GM12878 (cell line): ENCODE results near the gene FAM53B. TPM values are rescaled to one million over a fixed set of nuclear protein-coding genes. Genes with fewer than 3 reads are reported as not detected.

Experiments used
- ATAC-seq: fragments of 200-7000 bp; cut with Tn5 transposase; 3 replicates; pipeline ENCODE4 v1.9.1; 2020; ENCODE audit warnings: mild to moderate bottlenecking, moderate library complexity
- BruUV-seq: library from RNA; stranded (reverse); fragments of 400-500 nt; replicated peaks from 2 replicates; lab custom pipeline; 2021; lab: Mats Ljungman, UMichigan
- CTCF ChIA-PET: fragments of 300-600 bp; sonication (Branson Sonifier 250); formaldehyde crosslinking; extraction: SDS; loops from one replicate; lab custom pipeline; 2021; ENCODE audit warnings: inconsistent platforms; lab: Yijun Ruan, JAX
- POLR2A ChIA-PET: fragments of 350-600 bp; formaldehyde crosslinking; extraction: SDS; loops from one replicate; lab custom pipeline; 2021; ENCODE audit warnings: inconsistent platforms; lab: Charles Lee
- RAD21 ChIA-PET: fragments of 300-600 bp; sonication (Branson Sonifier 250); formaldehyde crosslinking; loops from one replicate; lab custom pipeline; 2023; ENCODE audit warnings: antibody characterized with exemption; ENCODE audit not compliant: unreplicated experiment; lab: Charles Lee
- SMC1A ChIA-PET: fragments of 300-600 bp; sonication (Branson Sonifier 250); formaldehyde crosslinking; loops from one replicate; lab custom pipeline; 2023; ENCODE audit not compliant: unreplicated experiment, uncharacterized antibody; lab: Charles Lee
- DNase-seq: peaks from one replicate; pipeline ENCODE4 v3.0.0-alpha.2; 2011; ENCODE audit warnings: low read depth, low spot score
- FAIRE-seq: peaks from 3 replicates; lab custom pipeline; 2011; peaks lifted over from hg19 to GRCh38; lab: Jason Lieb, UNC
- H2AFZ ChIP-seq: 2 replicates; pipeline ENCODE4 v1.6.0; 2011; ENCODE audit warnings: low read depth, low read length, control low read depth; ENCODE audit not compliant: control insufficient read depth
- H3K27ac ChIP-seq: 2 replicates; pipeline ENCODE4 v1.5.1; 2011; ENCODE audit warnings: control low read depth; ENCODE audit not compliant: control insufficient read depth, insufficient read depth
- H3K27me3 ChIP-seq, 2 experiments: replicated peaks in 1 of 2; 2 replicates each; pipeline versions ENCODE4 v1.6.0 to v1.6.1; 2011; ENCODE audit warnings: low read length in 1 of 2; ENCODE audit not compliant: control insufficient read depth in 2 of 2, insufficient read depth in 2 of 2
- H3K36me3 ChIP-seq, 2 experiments: 2 replicates each; pipeline ENCODE4 v1.5.1; 2011; ENCODE audit warnings: low read length in 1 of 2; ENCODE audit not compliant: control insufficient read depth in 2 of 2, insufficient read depth in 2 of 2
- H3K4me1 ChIP-seq: 2 replicates; pipeline ENCODE4 v1.6.1; 2011; ENCODE audit warnings: mild to moderate bottlenecking, low read length, moderate library complexity, mixed read lengths; ENCODE audit not compliant: control insufficient read depth, insufficient read depth
- H3K4me2 ChIP-seq: 2 replicates; pipeline ENCODE4 v1.6.0; 2011; ENCODE audit warnings: control low read depth; ENCODE audit not compliant: control insufficient read depth, insufficient read depth
- H3K4me3 ChIP-seq: fragments of 200-600 bp; sonication (generic); 2 replicates; pipeline ENCODE4 v1.5.1; 2016
- H3K79me2 ChIP-seq: 2 replicates; pipeline ENCODE4 v1.6.0; 2011; ENCODE audit warnings: low read length; ENCODE audit not compliant: control insufficient read depth, insufficient read depth
- H3K9ac ChIP-seq: 2 replicates; pipeline ENCODE4 v1.8.0; 2011; ENCODE audit warnings: low read length, control low read depth, mixed read lengths; ENCODE audit not compliant: control insufficient read depth, insufficient read depth
- H3K9me3 ChIP-seq: replicated peaks from 3 replicates; pipeline ENCODE4 v1.5.1; 2011; ENCODE audit warnings: mild to moderate bottlenecking, low read length; ENCODE audit not compliant: control insufficient read depth, insufficient read depth
- H4K20me1 ChIP-seq: 2 replicates; pipeline ENCODE4 v1.6.0; 2011; ENCODE audit not compliant: control insufficient read depth, insufficient read depth
- TBL1XR1 ChIP-seq: IDR thresholded peaks from 2 replicates; pipeline ENCODE4 v1.6.1; 2012; ENCODE audit warnings: low read depth, low read length, improper control_type of control experiment
- WGBS: methylation state at CpG from one replicate; pipeline ENCODE4 v1.1.6; 2016; ENCODE audit warnings: low lambda C conversion rate; ENCODE audit not compliant: insufficient replicate concordance, insufficient coverage; ENCODE audit errors: missing lambda C conversion rate; 5-methylcytosine and 5-hydroxymethylcytosine counted together
- in situ Hi-C: fragments of 300-500 bp; cut with MboI; formaldehyde crosslinking; loops from 9 replicates; pipeline ENCODE4 v1.14.3; 2018; ENCODE audit warnings: mixed read lengths
- intact Hi-C: fragments of 100-400 bp; cut with micrococcal nuclease; formaldehyde crosslinking; loops from one replicate; pipeline ENCODE4 v1.14.2; 2022; ENCODE audit not compliant: unreplicated experiment
- polyA plus RNA-seq, 11 experiments: library from polyadenylated mRNA; depleted of rRNA in 4 of 11; unstranded in 6 of 11; stranded (reverse) in 5 of 11; fragments of >200 nt; fragmentation: Nextera tagmentation in 4 of 11; fragmentation: Illumina TruSeq in 1 of 11; extraction: Ambion mirVana in 4 of 11; extraction: Trizol in 1 of 11; gene quantifications; 1 replicate in 1 of 11; 2 replicates in 10 of 11; pipeline versions ENCODE4 v1.2.1 to v1.2.3, GENCODE V29; 2011 to 2016; ENCODE audit warnings: inconsistent platforms in 2 of 11, missing spikeins in 2 of 11, low read depth in 1 of 11
- total RNA-seq, 4 experiments: library from RNA; depleted of rRNA in 3 of 4; stranded (reverse); fragments of >200 nt in 3 of 4; fragmentation: Illumina TruSeq in 1 of 4; extraction: Trizol in 1 of 4; gene quantifications; 2 replicates each; pipeline versions ENCODE4 v1.2.1 to v1.2.3, GENCODE V29; 2013 to 2021
- TF ChIP-seq, protein P1 (sequence below): fragments of 450-650 bp; IDR thresholded peaks from 2 replicates; pipeline ENCODE4 v1.6.1; 2016; ENCODE audit warnings: mild to moderate bottlenecking
- TF ChIP-seq, protein P2 (sequence below): IDR thresholded peaks from 2 replicates; pipeline ENCODE4 v1.6.1; 2012; ENCODE audit warnings: low read depth, low read length, improper control_type of control experiment
- TF ChIP-seq, protein P3 (sequence below): IDR thresholded peaks from 2 replicates; pipeline ENCODE4 v1.6.1; 2012; ENCODE audit warnings: mild to moderate bottlenecking, low read depth, low read length

The FAM53B gene
- total and polyA plus RNA-seq, 10 of the 15 experiments (the other 5 are each of a cell fraction or from before 2014, with no cell fraction given) = 0.05 to 26.3 (median 8.1) TPM

DNA sequence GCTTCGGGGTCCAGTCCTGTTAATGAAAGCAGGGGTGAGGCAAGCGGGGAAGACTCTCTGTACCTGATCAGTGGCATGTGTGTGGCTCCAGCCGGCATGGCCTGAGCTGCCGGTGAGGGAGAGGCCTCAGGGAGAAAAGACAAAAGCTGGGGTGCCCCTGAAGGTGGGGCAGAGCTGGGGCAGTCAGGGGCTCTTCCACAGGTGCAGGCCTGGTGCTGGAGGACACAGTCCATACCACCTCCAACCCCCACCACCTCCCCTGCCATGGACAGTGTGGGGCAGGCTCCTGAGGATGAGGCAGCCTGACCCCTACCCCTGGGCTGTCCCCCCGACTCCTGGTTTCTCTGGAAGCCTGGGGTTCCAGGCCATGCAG lies 153.1 kb downstream of the FAM53B start:
- Histone ChIP-seq H3K4me2 (no peak overlapping the region), H2AFZ (no peak overlapping the region), H3K36me3 (no peaks in the 10 kb centered on the region), H3K9me3 (no peaks in the 10 kb centered on the region; the same call in 1 of the 3 replicates), H3K4me3 (no peak overlapping the region), H3K27me3 (no peaks in the 10 kb centered on the region; a peak in 1 of 4 replicates), H3K79me2 (no peaks in the 10 kb centered on the region), H4K20me1 (no peaks in the 10 kb centered on the region), H3K4me1 (peaks cover 10% of the 10 kb centered on the region), H3K27ac (no peak overlapping the region), H3K9ac (no peak overlapping the region)
- ATAC-seq (no peak), DNase-seq (no peak), FAIRE-seq (no peak)
- ChIA-PET POLR2A (no interaction called here), CTCF (no interaction called here), RAD21 (no interaction called here), SMC1A (interaction anchor here (1.3 kb wide), 1 partner anchor 150 kb away, joined by 4 read pairs; no protein-coding TSS in a partner anchor)
- in situ Hi-C loops (no loop called here), intact Hi-C loops (no loop called here)
- BruUV-seq = no TSS peak
- 71% methylated on average over 4 of the region's 5 CpGs for WGBS
- TF ChIP-seq, protein P1, sequence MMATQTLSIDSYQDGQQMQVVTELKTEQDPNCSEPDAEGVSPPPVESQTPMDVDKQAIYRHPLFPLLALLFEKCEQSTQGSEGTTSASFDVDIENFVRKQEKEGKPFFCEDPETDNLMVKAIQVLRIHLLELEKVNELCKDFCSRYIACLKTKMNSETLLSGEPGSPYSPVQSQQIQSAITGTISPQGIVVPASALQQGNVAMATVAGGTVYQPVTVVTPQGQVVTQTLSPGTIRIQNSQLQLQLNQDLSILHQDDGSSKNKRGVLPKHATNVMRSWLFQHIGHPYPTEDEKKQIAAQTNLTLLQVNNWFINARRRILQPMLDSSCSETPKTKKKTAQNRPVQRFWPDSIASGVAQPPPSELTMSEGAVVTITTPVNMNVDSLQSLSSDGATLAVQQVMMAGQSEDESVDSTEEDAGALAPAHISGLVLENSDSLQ = no peak
- TF ChIP-seq, protein P2, sequence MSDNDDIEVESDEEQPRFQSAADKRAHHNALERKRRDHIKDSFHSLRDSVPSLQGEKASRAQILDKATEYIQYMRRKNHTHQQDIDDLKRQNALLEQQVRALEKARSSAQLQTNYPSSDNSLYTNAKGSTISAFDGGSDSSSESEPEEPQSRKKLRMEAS = no peak
- TF ChIP-seq, protein P3, sequence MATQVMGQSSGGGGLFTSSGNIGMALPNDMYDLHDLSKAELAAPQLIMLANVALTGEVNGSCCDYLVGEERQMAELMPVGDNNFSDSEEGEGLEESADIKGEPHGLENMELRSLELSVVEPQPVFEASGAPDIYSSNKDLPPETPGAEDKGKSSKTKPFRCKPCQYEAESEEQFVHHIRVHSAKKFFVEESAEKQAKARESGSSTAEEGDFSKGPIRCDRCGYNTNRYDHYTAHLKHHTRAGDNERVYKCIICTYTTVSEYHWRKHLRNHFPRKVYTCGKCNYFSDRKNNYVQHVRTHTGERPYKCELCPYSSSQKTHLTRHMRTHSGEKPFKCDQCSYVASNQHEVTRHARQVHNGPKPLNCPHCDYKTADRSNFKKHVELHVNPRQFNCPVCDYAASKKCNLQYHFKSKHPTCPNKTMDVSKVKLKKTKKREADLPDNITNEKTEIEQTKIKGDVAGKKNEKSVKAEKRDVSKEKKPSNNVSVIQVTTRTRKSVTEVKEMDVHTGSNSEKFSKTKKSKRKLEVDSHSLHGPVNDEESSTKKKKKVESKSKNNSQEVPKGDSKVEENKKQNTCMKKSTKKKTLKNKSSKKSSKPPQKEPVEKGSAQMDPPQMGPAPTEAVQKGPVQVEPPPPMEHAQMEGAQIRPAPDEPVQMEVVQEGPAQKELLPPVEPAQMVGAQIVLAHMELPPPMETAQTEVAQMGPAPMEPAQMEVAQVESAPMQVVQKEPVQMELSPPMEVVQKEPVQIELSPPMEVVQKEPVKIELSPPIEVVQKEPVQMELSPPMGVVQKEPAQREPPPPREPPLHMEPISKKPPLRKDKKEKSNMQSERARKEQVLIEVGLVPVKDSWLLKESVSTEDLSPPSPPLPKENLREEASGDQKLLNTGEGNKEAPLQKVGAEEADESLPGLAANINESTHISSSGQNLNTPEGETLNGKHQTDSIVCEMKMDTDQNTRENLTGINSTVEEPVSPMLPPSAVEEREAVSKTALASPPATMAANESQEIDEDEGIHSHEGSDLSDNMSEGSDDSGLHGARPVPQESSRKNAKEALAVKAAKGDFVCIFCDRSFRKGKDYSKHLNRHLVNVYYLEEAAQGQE = no peak
- TF ChIP-seq TBL1XR1 = no peak
